ENCODE data around the gene PXDN. TPM values are rescaled to one million over a fixed set of nuclear protein-coding genes. Genes with fewer than 3 reads are reported as not detected.

PXDN gene
- total and polyA plus RNA-seq, 9 of the 15 experiments (the other 6 are each of a cell fraction or from before 2014, with no cell fraction given) = 0.49 TPM; not detected in 8

DNA sequence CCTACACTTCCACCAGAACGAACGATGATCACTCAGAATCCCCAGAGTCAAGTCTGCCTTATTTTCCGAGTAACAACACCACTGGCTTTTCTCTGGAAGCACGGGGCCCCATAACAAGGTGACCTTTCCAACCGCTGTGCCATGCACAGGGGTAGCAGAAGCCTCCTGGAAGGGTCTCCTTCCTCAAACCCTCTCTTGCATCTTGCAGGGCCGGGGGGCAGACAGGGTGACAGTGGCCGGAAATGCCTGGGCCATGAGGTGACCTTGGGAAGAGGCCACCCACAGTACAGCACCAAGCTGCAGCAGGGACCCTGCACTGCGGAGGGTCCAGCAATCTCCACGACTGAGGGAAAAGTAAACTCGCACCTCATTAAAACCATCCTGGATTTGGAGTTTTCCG is 108.5 kb downstream of the PXDN start:
- DNase-seq (ENCODE audit: extremely low read depth in 1 of 4, low spot score in 3 of 4) (no peak), ATAC-seq (no peak), FAIRE-seq (no peak)
- Histone ChIP-seq H3K9ac (ENCODE audit: insufficient read depth in 1 of 2, low read depth in 2 of 2, low read length in 2 of 2) (no peak overlapping the region), H2AFZ (ENCODE audit: low read depth, low read length) (no peak overlapping the region), H3K36me3 (ENCODE audit: control insufficient read depth, insufficient read depth, low read length) (no peaks in the 10 kb centered on the region), H3K4me2 (ENCODE audit: insufficient read depth, low read length) (no peak overlapping the region), H3K9me3 (replicated peaks; ENCODE audit: control insufficient read depth, insufficient read depth, low read depth, low read length) (no peaks in the 10 kb centered on the region), H3K79me2 (ENCODE audit: control insufficient read depth, insufficient read depth, low read length) (no peaks in the 10 kb centered on the region), H3K4me1 (replicated peaks in 1 of 2; ENCODE audit: control insufficient read depth in 2 of 2, insufficient read depth in 2 of 2, low read length in 2 of 2) (peaks cover 0 to 4% of the 10 kb centered on the region in 2 experiments; a peak in 1 of 5 replicates), H3K9me1 (ENCODE audit: control insufficient read depth, insufficient read depth, low read length) (no peaks in the 10 kb centered on the region), H4K20me1 (replicated peaks; ENCODE audit: control insufficient read depth, insufficient read depth, low read length) (0 out of 2 replicates have a peak, but pooled peaks cover 3% of the 10 kb centered on the region), H3K27me3 (ENCODE audit: control insufficient read depth in 2 of 2, insufficient read depth in 2 of 2, low read length in 2 of 2) (peaks cover 11 to 65% of the 10 kb centered on the region in 2 experiments; a peak in 3 of 5 replicates), H3K27ac (ENCODE audit: extremely low read depth, low read depth, low read length) (no peak overlapping the region), H3K4me3 (no peak overlapping the region)
- WGBS (ENCODE audit: insufficient coverage, low coverage, missing lambda C conversion rate) = 0% methylated on average over 11 of the region's 11 CpGs
- POLR2A ChIA-PET = no interaction called here
- intact Hi-C loops (cut with micrococcal nuclease) (no loop called here), in situ Hi-C loops (cut with MboI) (no loop called here)
- CTCF ChIA-PET (ENCODE audit: low intra/inter-chr PET ratio) = no interaction called here
- TF ChIP-seq IFI16 (CRISPR knock-in tag; IDR thresholded peaks at IDR 0.05) (no peak), ELF1 (tag; IDR thresholded peaks at IDR 0.05) (no peak), ATF1 (CRISPR knock-in tag; IDR thresholded peaks at IDR 0.05) (no peak), ATF1 (tag; IDR thresholded peaks at IDR 0.05) (no peak), RFX1 (IDR thresholded peaks at IDR 0.05) (no peak), GTF2E2 (tag; IDR thresholded peaks at IDR 0.05) (no peak), BHLHE40 (IDR thresholded peaks at IDR 0.05; ENCODE audit: low read length) (no peak), USF1 (CRISPR knock-in tag; IDR thresholded peaks at IDR 0.05) (no peak), DIDO1 (tag; IDR thresholded peaks at IDR 0.05; ENCODE audit: low read depth) (no peak), MCM5 (IDR thresholded peaks at IDR 0.05; ENCODE audit: low read depth) (no peak), ATF4 (CRISPR knock-in tag; IDR thresholded peaks at IDR 0.05) (no peak), ZNF23 (CRISPR knock-in tag; IDR thresholded peaks at IDR 0.05) (no peak), YBX1 (IDR thresholded peaks at IDR 0.05) (no peak), SIRT6 (IDR thresholded peaks at IDR 0.05; ENCODE audit: low read depth, low read length) (no peak), ELF4 (CRISPR knock-in tag; IDR thresholded peaks at IDR 0.05) (no peak)
- TF ChIP-seq, protein P1, sequence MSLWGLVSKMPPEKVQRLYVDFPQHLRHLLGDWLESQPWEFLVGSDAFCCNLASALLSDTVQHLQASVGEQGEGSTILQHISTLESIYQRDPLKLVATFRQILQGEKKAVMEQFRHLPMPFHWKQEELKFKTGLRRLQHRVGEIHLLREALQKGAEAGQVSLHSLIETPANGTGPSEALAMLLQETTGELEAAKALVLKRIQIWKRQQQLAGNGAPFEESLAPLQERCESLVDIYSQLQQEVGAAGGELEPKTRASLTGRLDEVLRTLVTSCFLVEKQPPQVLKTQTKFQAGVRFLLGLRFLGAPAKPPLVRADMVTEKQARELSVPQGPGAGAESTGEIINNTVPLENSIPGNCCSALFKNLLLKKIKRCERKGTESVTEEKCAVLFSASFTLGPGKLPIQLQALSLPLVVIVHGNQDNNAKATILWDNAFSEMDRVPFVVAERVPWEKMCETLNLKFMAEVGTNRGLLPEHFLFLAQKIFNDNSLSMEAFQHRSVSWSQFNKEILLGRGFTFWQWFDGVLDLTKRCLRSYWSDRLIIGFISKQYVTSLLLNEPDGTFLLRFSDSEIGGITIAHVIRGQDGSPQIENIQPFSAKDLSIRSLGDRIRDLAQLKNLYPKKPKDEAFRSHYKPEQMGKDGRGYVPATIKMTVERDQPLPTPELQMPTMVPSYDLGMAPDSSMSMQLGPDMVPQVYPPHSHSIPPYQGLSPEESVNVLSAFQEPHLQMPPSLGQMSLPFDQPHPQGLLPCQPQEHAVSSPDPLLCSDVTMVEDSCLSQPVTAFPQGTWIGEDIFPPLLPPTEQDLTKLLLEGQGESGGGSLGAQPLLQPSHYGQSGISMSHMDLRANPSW (CRISPR knock-in tag; IDR thresholded peaks at IDR 0.05) = no peak
- no TSS peak for BruUV-seq (replicated peaks)

Data from K562 (cell line).